Measurements from ENCODE around the gene OR51G2. TPM values are rescaled to one million over a fixed set of nuclear protein-coding genes. Genes with fewer than 3 reads are reported as not detected.

The OR51G2 gene
- polyA plus RNA-seq, 1 experiment = not detected

- CTCF ChIA-PET = no interaction called here
- Histone ChIP-seq H3K36me3 (ENCODE audit: control insufficient read depth, insufficient read depth, low read length) (no peaks in the 10 kb centered on the region), H3K4me3 (ENCODE audit: low read depth, low read length) (no peak overlapping the region), H3K27me3 (ENCODE audit: control insufficient read depth, insufficient read depth, low read length) (no peaks in the 10 kb centered on the region)
- no peak for DNase-seq (ENCODE audit: low read depth)
- POLR2A ChIA-PET = no interaction called here
- TF ChIP-seq CTCF (IDR thresholded peaks at IDR 0.05; ENCODE audit: insufficient read depth, low read depth, low read length) = no peak
Observed at GRCh38 chr11:4887591-4887990, 31.6 kb downstream of the OR51G2 start.

- ChIA-PET CTCF (no interaction called here), POLR2A (no interaction called here)
- Histone ChIP-seq H3K4me3 (ENCODE audit: low read depth, low read length) (no peak overlapping the region), H3K36me3 (ENCODE audit: control insufficient read depth, insufficient read depth, low read length) (no peaks in the 10 kb centered on the region), H3K27me3 (ENCODE audit: control insufficient read depth, insufficient read depth, low read length) (no peaks in the 10 kb centered on the region)
- TF ChIP-seq CTCF (IDR thresholded peaks at IDR 0.05; ENCODE audit: insufficient read depth, low read depth, low read length) = no peak
- no peak for DNase-seq (ENCODE audit: low read depth)
Observed at GRCh38 chr11:4886186-4886585, 33.0 kb downstream of the OR51G2 start.

GRCh38 chr11:4884361-4884760 is 34.8 kb downstream of the OR51G2 start:
- CTCF ChIA-PET = no interaction called here
- no peak for DNase-seq (ENCODE audit: low read depth)
- Histone ChIP-seq H3K27me3 (ENCODE audit: control insufficient read depth, insufficient read depth, low read length) (no peaks in the 10 kb centered on the region), H3K36me3 (ENCODE audit: control insufficient read depth, insufficient read depth, low read length) (no peaks in the 10 kb centered on the region), H3K4me3 (ENCODE audit: low read depth, low read length) (no peak overlapping the region)
- TF ChIP-seq CTCF (IDR thresholded peaks at IDR 0.05; ENCODE audit: insufficient read depth, low read depth, low read length) = no peak
- POLR2A ChIA-PET = no interaction called here

- CTCF ChIA-PET = no interaction called here
- Histone ChIP-seq H3K36me3 (ENCODE audit: control insufficient read depth, insufficient read depth, low read length) (no peaks in the 10 kb centered on the region), H3K4me3 (ENCODE audit: low read depth, low read length) (no peak overlapping the region), H3K27me3 (ENCODE audit: control insufficient read depth, insufficient read depth, low read length) (no peaks in the 10 kb centered on the region)
- TF ChIP-seq CTCF (IDR thresholded peaks at IDR 0.05; ENCODE audit: insufficient read depth, low read depth, low read length) = no peak
- POLR2A ChIA-PET = no interaction called here
- DNase-seq (ENCODE audit: low read depth) = no peak
Observed at GRCh38 chr11:4882543-4882942, 36.6 kb downstream of the OR51G2 start.

- Histone ChIP-seq H3K36me3 (ENCODE audit: control insufficient read depth, insufficient read depth, low read length) (no peaks in the 10 kb centered on the region), H3K27me3 (ENCODE audit: control insufficient read depth, insufficient read depth, low read length) (no peaks in the 10 kb centered on the region), H3K4me3 (ENCODE audit: low read depth, low read length) (no peak within 1 kb of the TSS)
- no peak for DNase-seq (ENCODE audit: low read depth)
- ChIA-PET POLR2A (no interaction called here), CTCF (no interaction called here)
- no peak for TF ChIP-seq CTCF (IDR thresholded peaks at IDR 0.05; ENCODE audit: insufficient read depth, low read depth, low read length)
Observed at GRCh38 chr11:4881860-4882500, 37.2 kb downstream of the OR51G2 start, which contains the start of gene OR51T1. Gene OR51T1, plus strand, starts transcription at chr11:4881900. Its CDS starts 0 bp downstream, at chr11:4881900.
